GM23338 (cell line): ENCODE measurements around the gene CSNK1A1. TPM values are rescaled to one million over a fixed set of nuclear protein-coding genes. Genes with fewer than 3 reads are reported as not detected.

Experiments used
- ATAC-seq: fragments of 200-7000 bp; cut with Tn5 transposase; 3 replicates; pipeline ENCODE4 v1.9.1; 2020
- DNase-seq: peaks from one replicate; pipeline ENCODE4 v3.0.0-alpha.2; 2015; ENCODE audit warnings: low spot score
- H2AFZ ChIP-seq: fragments of 200-600 bp; sonication (generic); 2 replicates; pipeline ENCODE4 v1.8.0; 2016; ENCODE audit warnings: antibody characterized with exemption, mild to moderate bottlenecking, moderate library complexity
- H3F3A ChIP-seq: fragments of 200-600 bp; sonication (generic); replicated peaks from 2 replicates; pipeline ENCODE4 v1.8.0; 2017; ENCODE audit warnings: antibody characterized with exemption, mixed run types, low read depth
- H3K27ac ChIP-seq: fragments of 200-600 bp; sonication (generic); 2 replicates; pipeline ENCODE4 v1.6.1; 2016; ENCODE audit warnings: low read depth
- H3K27me3 ChIP-seq: fragments of 200-600 bp; sonication (generic); 2 replicates; pipeline ENCODE4 v1.8.0; 2016; ENCODE audit warnings: mild to moderate bottlenecking, mixed run types, moderate library complexity; ENCODE audit not compliant: insufficient read depth
- H3K36me3 ChIP-seq: fragments of 200-600 bp; sonication (generic); 2 replicates; pipeline ENCODE4 v1.8.0; 2016; ENCODE audit warnings: mild to moderate bottlenecking; ENCODE audit not compliant: insufficient read depth
- H3K4me1 ChIP-seq: fragments of 200-600 bp; sonication (generic); 2 replicates; pipeline ENCODE4 v1.8.0; 2016; ENCODE audit warnings: mild to moderate bottlenecking, moderate library complexity; ENCODE audit not compliant: insufficient read depth
- H3K4me2 ChIP-seq: fragments of 200-600 bp; sonication (generic); 2 replicates; pipeline ENCODE4 v1.7.1; 2017; ENCODE audit warnings: mixed run types
- H3K4me3 ChIP-seq: fragments of 200-600 bp; sonication (generic); 2 replicates; pipeline ENCODE4 v1.6.1; 2016; ENCODE audit warnings: mixed run types
- H3K79me2 ChIP-seq: fragments of 200-600 bp; sonication (generic); replicated peaks from 2 replicates; pipeline ENCODE4 v1.8.0; 2017; ENCODE audit warnings: mild to moderate bottlenecking; ENCODE audit not compliant: insufficient read depth
- H3K9me2 ChIP-seq: fragments of 200-600 bp; sonication (generic); 2 replicates; pipeline ENCODE4 v1.8.0; 2017; ENCODE audit not compliant: insufficient read depth
- H4K20me1 ChIP-seq: fragments of 200-600 bp; sonication (generic); replicated peaks from 2 replicates; pipeline ENCODE4 v1.8.0; 2017; ENCODE audit warnings: mild to moderate bottlenecking; ENCODE audit not compliant: insufficient read depth
- H3K27ac Mint-ChIP-seq: 2 replicates; pipeline ENCODE4 v1.8.0; 2020; ENCODE audit warnings: inconsistent platforms, mild to moderate bottlenecking, moderate library complexity, mixed read lengths
- H3K27me3 Mint-ChIP-seq: 3 replicates; pipeline ENCODE4 v1.8.0; 2022; ENCODE audit warnings: low read depth, mild to moderate bottlenecking, moderate library complexity, mixed read lengths, inconsistent platforms; ENCODE audit not compliant: insufficient read depth, poor library complexity
- H3K36me3 Mint-ChIP-seq: 3 replicates; pipeline ENCODE4 v1.8.0; 2021; ENCODE audit warnings: low read depth, mild to moderate bottlenecking, inconsistent platforms, moderate library complexity, mixed read lengths
- H3K4me1 Mint-ChIP-seq: 3 replicates; pipeline ENCODE4 v1.8.0; 2020; ENCODE audit warnings: mild to moderate bottlenecking, inconsistent platforms, mixed read lengths
- H3K4me3 Mint-ChIP-seq: 3 replicates; pipeline ENCODE4 v1.8.0; 2021; ENCODE audit warnings: moderate library complexity, mild to moderate bottlenecking, inconsistent platforms, mixed read lengths
- H3K9me3 Mint-ChIP-seq: 3 replicates; pipeline ENCODE4 v1.8.0; 2020; ENCODE audit warnings: moderate library complexity, mild to moderate bottlenecking, inconsistent platforms, mixed read lengths
- CREB1 ChIP-seq: fragments of 250-450 bp; sonication (Bioruptor Pico); IDR thresholded peaks from 2 replicates; pipeline ENCODE4 v1.5.0; 2020; ENCODE audit warnings: low read depth, mild to moderate bottlenecking, moderate library complexity
- ETS1 ChIP-seq: IDR thresholded peaks from 2 replicates; pipeline ENCODE4 v1.6.1; 2016; ENCODE audit warnings: antibody characterized with exemption
- EZH2 ChIP-seq: fragments of 200-600 bp; sonication (generic); IDR thresholded peaks from one replicate; pipeline ENCODE4 v1.8.0; 2017; ENCODE audit warnings: antibody characterized with exemption, mild to moderate bottlenecking, low read depth; ENCODE audit not compliant: unreplicated experiment
- NANOG ChIP-seq: IDR thresholded peaks from 2 replicates; pipeline ENCODE4 v1.6.1; 2016; ENCODE audit warnings: antibody characterized with exemption, borderline replicate concordance
- POLR2AphosphoS5 ChIP-seq: IDR thresholded peaks from 2 replicates; pipeline ENCODE4 v1.6.1; 2016; ENCODE audit warnings: antibody characterized with exemption, low read depth
- REST ChIP-seq: IDR thresholded peaks from one replicate; pipeline ENCODE4 v1.6.1; 2018; ENCODE audit warnings: antibody characterized with exemption; ENCODE audit not compliant: unreplicated experiment
- STAT1 ChIP-seq: IDR thresholded peaks from one replicate; pipeline ENCODE4 v1.6.1; 2016; ENCODE audit warnings: antibody characterized with exemption; ENCODE audit not compliant: unreplicated experiment
- ZNF114 ChIP-seq: fragments of 250-450 bp; sonication (Bioruptor Pico); IDR thresholded peaks from 2 replicates; pipeline ENCODE4 v1.5.0; 2020; ENCODE audit warnings: mild to moderate bottlenecking, moderate library complexity
- ZNF331 ChIP-seq: fragments of 250-450 bp; sonication (Bioruptor Pico); IDR thresholded peaks from 2 replicates; pipeline ENCODE4 v1.5.0; 2020; ENCODE audit warnings: low read depth, mild to moderate bottlenecking, moderate library complexity
- ZNF462 ChIP-seq: fragments of 250-450 bp; sonication (Bioruptor Pico); IDR thresholded peaks from 2 replicates; pipeline ENCODE4 v1.5.0; 2020; ENCODE audit warnings: mild to moderate bottlenecking, moderate library complexity
- polyA plus RNA-seq: library from polyadenylated mRNA; unstranded; fragments of >200 nt; fragmentation: Nextera tagmentation; extraction: Ambion mirVana; gene quantifications from 2 replicates; pipeline ENCODE4 v1.2.1, GENCODE V29; 2016
- total RNA-seq: library from RNA; depleted of rRNA; stranded (reverse); fragments of >200 nt; shearing (Covaris generic); gene quantifications from 2 replicates; pipeline ENCODE4 v1.2.3, GENCODE V29; 2014

Gene CSNK1A1
- total and polyA plus RNA-seq, 2 experiments from 2014 or later = 110 to 233 TPM

- no peak for TF ChIP-seq REST
- TF ChIP-seq ZNF114 (CRISPR knock-in tag) = no peak
- no peak for TF ChIP-seq NANOG
- 0 out of 2 replicates have a peak, but pooled peaks have one; percentile 25 for TF ChIP-seq POLR2AphosphoS5
- TF ChIP-seq EZH2 = no peak
- peak; percentile 77; the same call in 1 of the 2 replicates for TF ChIP-seq ETS1
- no peak for TF ChIP-seq ZNF331 (CRISPR knock-in tag)
Observed at GRCh38 chr5:149561848-149562247, 10.6 kb upstream of the CSNK1A1 start (continued).

GRCh38 chr5:149559706-149560105 is 8.5 kb upstream of the CSNK1A1 start:
- H3K27me3 ChIP-seq = no peaks in the 10 kb centered on the region
- H3K36me3 ChIP-seq = no peaks in the 10 kb centered on the region
- H3K27ac Mint-ChIP-seq = no peak overlapping the region
- H3K4me2 ChIP-seq = no peak overlapping the region
- ATAC-seq = no peak
- H3F3A ChIP-seq = peaks cover 4% of the 10 kb centered on the region
- no peak overlapping the region for H3K27ac ChIP-seq
- peaks cover 34% of the 10 kb centered on the region for H3K4me1 Mint-ChIP-seq
- TF ChIP-seq ZNF114 (CRISPR knock-in tag) = no peak
- TF ChIP-seq ZNF462 (CRISPR knock-in tag) = no peak
- TF ChIP-seq STAT1 = no peak
- TF ChIP-seq NANOG = no peak
- no peak for TF ChIP-seq POLR2AphosphoS5
- TF ChIP-seq CREB1 (CRISPR knock-in tag) = no peak
- H3K4me1 ChIP-seq = peaks cover 25% of the 10 kb centered on the region
- no peaks in the 10 kb centered on the region for H3K9me3 Mint-ChIP-seq
- no peaks in the 10 kb centered on the region for H3K9me2 ChIP-seq
- no peak overlapping the region for H3K4me3 ChIP-seq
- no peak overlapping the region for H2AFZ ChIP-seq
- no peaks in the 10 kb centered on the region for H4K20me1 ChIP-seq
- H3K4me3 Mint-ChIP-seq = no peak overlapping the region
- no peaks in the 10 kb centered on the region for H3K79me2 ChIP-seq
- no peak for DNase-seq
- peaks cover 2% of the 10 kb centered on the region for H3K27me3 Mint-ChIP-seq
- no peaks in the 10 kb centered on the region for H3K36me3 Mint-ChIP-seq
